PC-9 (cell line): ENCODE results near the gene HOXA11. TPM values are rescaled to one million over a fixed set of nuclear protein-coding genes. Genes with fewer than 3 reads are reported as not detected.

Source experiments
- BruUV-seq: library from RNA; stranded (reverse); fragments of 400-500 nt; replicated peaks from 2 replicates; lab custom pipeline; 2021; lab: Mats Ljungman, UMichigan
- CTCF ChIA-PET: fragments of 300-600 bp; sonication (Branson Sonifier 250); formaldehyde crosslinking; loops from one replicate; lab custom pipeline; 2022; ENCODE audit warnings: antibody characterized with exemption; lab: Charles Lee
- POLR2A ChIA-PET: fragments of 300-600 bp; sonication (Branson Sonifier 250); formaldehyde crosslinking; loops from one replicate; lab custom pipeline; 2022; ENCODE audit warnings: antibody characterized with exemption; ENCODE audit not compliant: unreplicated experiment; lab: Charles Lee
- DNase-seq, 2 experiments: peaks; one replicate each; pipeline versions ENCODE4 v3.0.0 to v3.0.0-alpha.2; 2015 to 2022; ENCODE audit warnings: mixed read lengths in 1 of 2
- H2AFZ ChIP-seq: fragments of 200-600 bp; sonication (generic); 2 replicates; pipeline ENCODE4 v1.8.1; 2017; ENCODE audit warnings: antibody characterized with exemption
- H3F3A ChIP-seq: fragments of 200-600 bp; sonication (generic); 2 replicates; pipeline ENCODE4 v1.8.1; 2017; ENCODE audit warnings: antibody characterized with exemption, mild to moderate bottlenecking, low read depth; ENCODE audit not compliant: insufficient read depth
- H3K27ac ChIP-seq: fragments of 200-600 bp; sonication (generic); 2 replicates; pipeline ENCODE4 v1.6.1; 2016; ENCODE audit warnings: mixed run types
- H3K27me3 ChIP-seq: fragments of 200-600 bp; sonication (generic); 2 replicates; pipeline ENCODE4 v1.6.1; 2016; ENCODE audit warnings: low read depth, mixed run types; ENCODE audit not compliant: insufficient read depth
- H3K36me3 ChIP-seq: fragments of 200-600 bp; sonication (generic); 2 replicates; pipeline ENCODE4 v1.6.1; 2016; ENCODE audit warnings: low read depth, mixed run types
- H3K4me1 ChIP-seq: fragments of 200-600 bp; sonication (generic); replicated peaks from 2 replicates; pipeline ENCODE4 v1.6.1; 2016; ENCODE audit warnings: mixed run types; ENCODE audit not compliant: insufficient read depth
- H3K4me2 ChIP-seq: fragments of 200-600 bp; sonication (generic); 2 replicates; pipeline ENCODE4 v1.6.1; 2017; ENCODE audit warnings: mixed run types
- H3K4me3 ChIP-seq: fragments of 200-600 bp; sonication (generic); 2 replicates; pipeline ENCODE4 v1.6.1; 2016; ENCODE audit warnings: mixed run types
- H3K79me2 ChIP-seq: fragments of 200-600 bp; sonication (generic); 2 replicates; pipeline ENCODE4 v1.6.1; 2017; ENCODE audit warnings: low read depth, mixed run types
- H3K9me2 ChIP-seq: fragments of 200-600 bp; sonication (generic); 2 replicates; pipeline ENCODE4 v1.8.1; 2017; ENCODE audit warnings: mild to moderate bottlenecking; ENCODE audit not compliant: insufficient read depth
- H3K9me3 ChIP-seq: fragments of 200-600 bp; sonication (generic); 2 replicates; pipeline ENCODE4 v1.8.1; 2016; ENCODE audit warnings: low read depth; ENCODE audit not compliant: insufficient read depth
- H4K20me1 ChIP-seq: fragments of 200-600 bp; sonication (generic); 2 replicates; pipeline ENCODE4 v1.8.1; 2017; ENCODE audit not compliant: insufficient read depth
- EZH2 ChIP-seq: fragments of 200-600 bp; sonication (generic); IDR thresholded peaks from 2 replicates; pipeline ENCODE4 v1.8.0; 2017; ENCODE audit warnings: antibody characterized with exemption, low read depth
- intact Hi-C: fragments of 100-400 bp; cut with micrococcal nuclease; formaldehyde crosslinking; loops from one replicate; pipeline ENCODE4 v1.10.0; 2022; ENCODE audit not compliant: unreplicated experiment
- total RNA-seq: library from RNA; stranded (reverse); gene quantifications from 2 replicates; pipeline ENCODE4 v1.2.3, GENCODE V29; 2021
- TF ChIP-seq, protein P1 (sequence below): fragments of 200-600 bp; sonication (generic); conservative IDR thresholded peaks from 2 replicates; pipeline ENCODE4 v1.6.1; 2017; ENCODE audit warnings: mixed run types, antibody characterized with exemption, mild to moderate bottlenecking, moderate library complexity

Gene HOXA11
- total RNA-seq, 1 experiment from 2014 or later: 0.26 TPM

DNA sequence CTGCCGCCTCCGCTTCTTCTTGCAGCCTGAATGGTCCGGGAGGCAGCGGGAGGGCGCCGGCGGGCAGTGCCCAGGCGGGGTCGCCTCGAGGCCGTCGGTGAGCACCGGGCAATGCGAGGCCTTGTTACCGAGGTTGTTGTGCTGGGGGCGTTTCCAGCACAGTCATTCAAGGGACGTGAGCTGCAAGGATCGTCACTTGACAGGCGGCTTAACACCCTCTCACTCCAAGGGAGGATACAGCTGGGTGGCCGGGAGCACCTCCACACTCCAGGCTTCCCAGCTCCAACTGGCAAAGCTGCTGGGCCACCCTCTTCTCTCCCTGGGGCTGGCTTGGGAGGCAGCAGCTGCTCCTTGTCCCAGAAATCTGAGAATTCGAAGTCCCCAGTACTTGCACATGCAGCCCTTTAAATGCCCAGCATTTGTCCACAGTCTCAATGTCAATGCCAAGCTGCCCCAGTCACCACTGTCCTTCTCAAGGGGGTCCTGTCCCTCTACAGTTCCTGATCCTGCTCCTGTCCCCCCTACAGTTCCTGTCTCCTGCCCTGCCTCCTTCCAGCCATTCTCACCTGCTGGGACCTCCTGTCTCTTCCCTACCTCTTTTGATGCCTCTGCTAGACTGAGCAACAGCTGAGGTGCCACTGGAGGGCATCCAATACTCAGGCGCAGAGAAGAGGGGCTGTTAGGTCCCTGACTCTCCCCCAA lies 4.4 kb upstream of the HOXA11 start:
- no peak overlapping the region for H3K4me3 ChIP-seq
- intact Hi-C loops: no loop called here
- no peaks in the 10 kb centered on the region for H3K9me2 ChIP-seq
- TF ChIP-seq, protein P1, sequence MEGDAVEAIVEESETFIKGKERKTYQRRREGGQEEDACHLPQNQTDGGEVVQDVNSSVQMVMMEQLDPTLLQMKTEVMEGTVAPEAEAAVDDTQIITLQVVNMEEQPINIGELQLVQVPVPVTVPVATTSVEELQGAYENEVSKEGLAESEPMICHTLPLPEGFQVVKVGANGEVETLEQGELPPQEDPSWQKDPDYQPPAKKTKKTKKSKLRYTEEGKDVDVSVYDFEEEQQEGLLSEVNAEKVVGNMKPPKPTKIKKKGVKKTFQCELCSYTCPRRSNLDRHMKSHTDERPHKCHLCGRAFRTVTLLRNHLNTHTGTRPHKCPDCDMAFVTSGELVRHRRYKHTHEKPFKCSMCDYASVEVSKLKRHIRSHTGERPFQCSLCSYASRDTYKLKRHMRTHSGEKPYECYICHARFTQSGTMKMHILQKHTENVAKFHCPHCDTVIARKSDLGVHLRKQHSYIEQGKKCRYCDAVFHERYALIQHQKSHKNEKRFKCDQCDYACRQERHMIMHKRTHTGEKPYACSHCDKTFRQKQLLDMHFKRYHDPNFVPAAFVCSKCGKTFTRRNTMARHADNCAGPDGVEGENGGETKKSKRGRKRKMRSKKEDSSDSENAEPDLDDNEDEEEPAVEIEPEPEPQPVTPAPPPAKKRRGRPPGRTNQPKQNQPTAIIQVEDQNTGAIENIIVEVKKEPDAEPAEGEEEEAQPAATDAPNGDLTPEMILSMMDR: no peak
- no peak for TF ChIP-seq EZH2
- ChIA-PET CTCF (no interaction called here), POLR2A (no interaction called here)
- no peaks in the 10 kb centered on the region for H3K9me3 ChIP-seq
- H3K27me3 ChIP-seq: no peaks in the 10 kb centered on the region
- H3K79me2 ChIP-seq: no peaks in the 10 kb centered on the region
- H4K20me1 ChIP-seq: no peaks in the 10 kb centered on the region
- peaks cover 5% of the 10 kb centered on the region; the same call in 1 of the 2 replicates for H3K4me1 ChIP-seq
- H2AFZ ChIP-seq: no peak overlapping the region
- no peak overlapping the region for H3K4me2 ChIP-seq
- DNase-seq: no peak
- H3K36me3 ChIP-seq: no peaks in the 10 kb centered on the region
- no peak overlapping the region for H3K27ac ChIP-seq
- peaks cover 26% of the 10 kb centered on the region for H3F3A ChIP-seq
- no TSS peak for BruUV-seq

DNA sequence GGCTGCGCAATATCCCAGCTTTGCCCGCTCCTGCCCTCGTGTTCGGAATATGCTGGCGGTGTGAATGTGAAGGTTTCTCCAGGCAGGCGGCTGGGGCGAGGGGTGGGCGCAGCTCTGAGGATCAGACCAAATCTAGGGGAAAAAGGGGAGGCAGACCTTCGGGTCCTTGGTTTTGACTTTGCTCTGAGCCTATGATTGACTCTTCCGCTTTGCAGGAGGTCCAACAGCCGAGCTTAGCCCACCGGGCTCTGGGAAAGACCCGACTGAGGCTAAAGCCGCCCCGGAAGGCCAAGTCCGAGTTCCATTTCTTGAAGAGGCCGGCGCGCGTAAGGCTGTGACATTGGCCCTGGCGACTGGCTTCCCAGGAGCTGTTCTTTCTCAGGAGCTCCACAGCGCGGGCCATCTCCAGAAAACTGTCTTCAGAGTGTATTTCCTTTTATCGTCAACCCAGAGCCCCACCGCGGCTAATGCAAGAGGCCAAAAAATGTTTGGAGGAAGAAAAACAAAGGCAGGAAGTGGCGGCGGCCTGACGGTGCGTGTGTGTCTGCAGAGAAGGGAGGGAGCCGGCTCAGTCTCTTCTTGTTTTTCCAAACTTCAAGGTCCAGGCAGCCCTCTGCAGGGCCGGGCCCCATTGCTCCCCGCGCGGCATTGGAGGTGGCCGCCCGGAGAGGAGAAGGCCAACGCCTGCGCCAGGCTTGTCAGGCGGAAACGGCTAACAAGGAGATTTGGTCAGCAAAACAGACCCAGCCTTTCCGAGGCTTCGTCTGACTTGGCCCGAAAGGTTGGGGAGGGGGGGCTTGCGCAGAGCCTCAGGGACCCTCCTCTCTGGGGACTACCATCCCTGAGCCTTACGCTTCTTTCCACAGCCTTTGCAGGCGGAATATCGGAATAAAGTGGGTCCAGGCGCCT lies 3.6 kb upstream of the HOXA11 start:
- no peak overlapping the region for H3K4me2 ChIP-seq
- POLR2A ChIA-PET: no interaction called here
- no peak for DNase-seq
- H3K9me3 ChIP-seq: no peaks in the 10 kb centered on the region
- H3K36me3 ChIP-seq: no peaks in the 10 kb centered on the region
- CTCF ChIA-PET: no interaction called here
- H3K4me3 ChIP-seq: no peak overlapping the region
- no peak overlapping the region for H3K27ac ChIP-seq
- intact Hi-C loops: no loop called here
- no peaks in the 10 kb centered on the region for H3K79me2 ChIP-seq
- peaks cover 26% of the 10 kb centered on the region for H3F3A ChIP-seq
- no peaks in the 10 kb centered on the region for H3K27me3 ChIP-seq
- no peaks in the 10 kb centered on the region for H3K9me2 ChIP-seq
- no peak for TF ChIP-seq EZH2
- TF ChIP-seq, protein P1: no peak
- no TSS peak for BruUV-seq
- H2AFZ ChIP-seq: no peak overlapping the region
- H3K4me1 ChIP-seq: peaks cover 6% of the 10 kb centered on the region
- no peaks in the 10 kb centered on the region for H4K20me1 ChIP-seq

DNA sequence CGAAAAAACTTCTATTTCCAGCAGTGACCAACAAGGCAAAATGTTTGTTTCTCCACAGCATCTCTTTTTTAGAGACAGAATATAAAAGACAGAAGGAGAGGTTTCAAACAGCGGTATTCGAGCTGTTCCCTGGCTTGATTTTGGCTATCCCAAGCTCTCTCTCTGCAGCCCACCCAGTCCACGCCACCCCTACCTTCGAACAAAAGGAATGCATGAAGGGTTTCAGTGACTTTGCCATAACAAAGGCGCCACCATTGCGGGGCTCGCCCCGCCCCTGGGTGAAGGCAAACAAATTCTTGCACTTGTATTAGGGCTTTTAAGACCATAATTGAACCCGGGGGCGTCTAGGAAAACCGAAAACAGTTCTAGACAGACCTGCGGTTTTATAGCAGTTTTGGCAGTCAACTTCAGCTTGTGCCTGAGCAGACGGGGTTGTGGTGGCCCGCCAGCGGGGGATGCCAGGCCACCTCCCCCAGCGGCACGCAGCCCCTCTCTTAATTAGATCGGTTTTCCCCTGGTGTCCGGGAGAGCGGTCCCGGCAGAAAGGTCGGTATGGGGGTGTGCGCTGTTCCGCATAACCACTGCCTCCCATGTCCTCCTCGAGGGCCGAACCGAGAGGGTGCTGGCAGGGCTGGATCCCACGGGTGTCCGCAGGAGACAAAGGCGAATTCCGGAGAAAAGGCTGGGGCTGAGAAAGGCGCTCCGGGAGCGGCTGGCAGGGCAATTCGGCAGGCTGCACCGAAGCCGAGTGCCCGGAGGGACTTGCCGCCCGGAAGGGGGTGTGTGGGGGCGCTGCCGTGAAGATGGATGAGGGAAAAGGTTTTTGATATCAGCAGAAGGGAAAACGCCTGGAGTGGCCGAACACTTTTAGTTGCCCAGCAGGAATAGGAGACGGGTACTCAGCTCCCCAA lies 2.7 kb upstream of the HOXA11 start:
- no peak for TF ChIP-seq EZH2
- TF ChIP-seq, protein P1: no peak
- no TSS peak for BruUV-seq
- no peak overlapping the region for H3K27ac ChIP-seq
- peaks cover 26% of the 10 kb centered on the region for H3F3A ChIP-seq
- H3K27me3 ChIP-seq: no peaks in the 10 kb centered on the region
- no peak overlapping the region for H3K4me2 ChIP-seq
- ChIA-PET POLR2A (interaction anchor here (0.6 kb wide), 1 partner anchor 433 kb away, joined by 4 read pairs; no protein-coding TSS in a partner anchor), CTCF (interaction anchor here (0.9 kb wide), 1 partner anchor 874 kb away, joined by 3 read pairs; no protein-coding TSS in a partner anchor)
- no peak overlapping the region for H3K4me3 ChIP-seq
- no peaks in the 10 kb centered on the region for H3K79me2 ChIP-seq
- H3K9me3 ChIP-seq: no peaks in the 10 kb centered on the region
- H3K9me2 ChIP-seq: no peaks in the 10 kb centered on the region
- DNase-seq: no peak
- peaks cover 12% of the 10 kb centered on the region for H3K4me1 ChIP-seq
- no peaks in the 10 kb centered on the region for H3K36me3 ChIP-seq
- H2AFZ ChIP-seq: no peak overlapping the region
- intact Hi-C loops: no loop called here
- no peaks in the 10 kb centered on the region for H4K20me1 ChIP-seq
